Measurements from ENCODE around the gene PLXNA2.

PLXNA2 gene

GRCh38 chr1:208254862-208255261 lies 10.7 kb upstream of the PLXNA2 start:
- Histone ChIP-seq H3K36me3 (ENCODE audit: control insufficient read depth in 4 of 4, insufficient read depth in 4 of 4, low read length in 3 of 4) (no peaks in the 10 kb centered on the region), H3K4me3 (ENCODE audit: control insufficient read depth in 1 of 7, extremely low read depth in 1 of 7, insufficient read depth in 4 of 7, low read depth in 2 of 7, low read length in 6 of 7) (no peak overlapping the region), H3K27me3 (replicated peaks in 2 of 5; ENCODE audit: control insufficient read depth in 4 of 5, insufficient read depth in 5 of 5, low read length in 4 of 5) (peaks cover 0 to 9% (median 0%) of the 10 kb centered on the region in 5 experiments), H3K4me1 (ENCODE audit: control extremely low read depth in 1 of 4, control insufficient read depth in 4 of 4, insufficient read depth in 4 of 4, low read length in 3 of 4) (no peaks in the 10 kb centered on the region), H3K9me3 (ENCODE audit: control extremely low read depth in 1 of 5, control insufficient read depth in 4 of 5, insufficient read depth in 2 of 5, low read depth in 1 of 5, low read length in 4 of 5) (peaks cover 0 to 2% (median 0%) of the 10 kb centered on the region in 5 experiments), H3K27ac (ENCODE audit: insufficient read depth in 1 of 2, low read depth in 1 of 2, low read length in 2 of 2, poor library complexity in 1 of 2, severe bottlenecking in 2 of 2) (no peak overlapping the region)
- ChIA-PET POLR2A (no interaction called here), CTCF (interaction anchor here (1.1 kb wide), 1 partner anchor 233 kb away, joined by 3 read pairs; no protein-coding TSS in a partner anchor)
- no peak for DNase-seq
- no CpG with 5 or more reads among the region's 1 CpG for WGBS (ENCODE audit: insufficient coverage)

GRCh38 chr1:208254376-208254775 lies 10.2 kb upstream of the PLXNA2 start:
- H3K9me3 ChIP-seq (ENCODE audit: control extremely low read depth in 1 of 5, control insufficient read depth in 4 of 5, insufficient read depth in 2 of 5, low read depth in 1 of 5, low read length in 4 of 5): peaks cover 0 to 2% (median 0%) of the 10 kb centered on the region in 5 experiments
- WGBS (ENCODE audit: insufficient coverage): no CpG with 5 or more reads among the region's 1 CpG
- no peaks in the 10 kb centered on the region for H3K4me1 ChIP-seq (ENCODE audit: control extremely low read depth in 1 of 4, control insufficient read depth in 4 of 4, insufficient read depth in 4 of 4, low read length in 3 of 4)
- H3K36me3 ChIP-seq (ENCODE audit: control insufficient read depth in 4 of 4, insufficient read depth in 4 of 4, low read length in 3 of 4): no peaks in the 10 kb centered on the region
- H3K27ac ChIP-seq (ENCODE audit: insufficient read depth in 1 of 2, low read depth in 1 of 2, low read length in 2 of 2, poor library complexity in 1 of 2, severe bottlenecking in 2 of 2): no peak overlapping the region
- H3K27me3 ChIP-seq (replicated peaks in 2 of 5; ENCODE audit: control insufficient read depth in 4 of 5, insufficient read depth in 5 of 5, low read length in 4 of 5): peaks cover 0 to 9% (median 0%) of the 10 kb centered on the region in 5 experiments
- no peak overlapping the region for H3K4me3 ChIP-seq (ENCODE audit: control insufficient read depth in 1 of 7, extremely low read depth in 1 of 7, insufficient read depth in 4 of 7, low read depth in 2 of 7, low read length in 6 of 7)
- DNase-seq: no peak
- ChIA-PET CTCF (interaction anchor here (1.1 kb wide), 1 partner anchor 232 kb away, joined by 3 read pairs; no protein-coding TSS in a partner anchor), POLR2A (no interaction called here)

GRCh38 chr1:208252836-208253576 lies 8.8 kb upstream of the PLXNA2 start:
- no peak for DNase-seq
- 87% methylated on average over 5 of the region's 7 CpGs for WGBS (ENCODE audit: insufficient coverage)
- Histone ChIP-seq H3K27me3 (replicated peaks in 2 of 5; ENCODE audit: control insufficient read depth in 4 of 5, insufficient read depth in 5 of 5, low read length in 4 of 5) (peaks cover 0 to 12% (median 0%) of the 10 kb centered on the region in 5 experiments), H3K4me1 (ENCODE audit: control extremely low read depth in 1 of 4, control insufficient read depth in 4 of 4, insufficient read depth in 4 of 4, low read length in 3 of 4) (no peaks in the 10 kb centered on the region), H3K4me3 (ENCODE audit: control insufficient read depth in 1 of 7, extremely low read depth in 1 of 7, insufficient read depth in 4 of 7, low read depth in 2 of 7, low read length in 6 of 7) (no peak overlapping the region), H3K9me3 (ENCODE audit: control extremely low read depth in 1 of 5, control insufficient read depth in 4 of 5, insufficient read depth in 2 of 5, low read depth in 1 of 5, low read length in 4 of 5) (no peaks in the 10 kb centered on the region), H3K27ac (ENCODE audit: insufficient read depth in 1 of 2, low read depth in 1 of 2, low read length in 2 of 2, poor library complexity in 1 of 2, severe bottlenecking in 2 of 2) (no peak overlapping the region), H3K36me3 (ENCODE audit: control insufficient read depth in 4 of 4, insufficient read depth in 4 of 4, low read length in 3 of 4) (no peaks in the 10 kb centered on the region)
- CTCF ChIA-PET: interaction anchor here (0.6 to 1.2 kb wide), 2 partner anchors 9 to 51 kb away, joined by 3 read pairs; no protein-coding TSS in a partner anchor
- POLR2A ChIA-PET: no interaction called here

GRCh38 chr1:208251911-208252835 lies 8.0 kb upstream of the PLXNA2 start:
- H3K4me1 ChIP-seq (ENCODE audit: control extremely low read depth in 1 of 4, control insufficient read depth in 4 of 4, insufficient read depth in 4 of 4, low read length in 3 of 4): no peaks in the 10 kb centered on the region
- H3K9me3 ChIP-seq (ENCODE audit: control extremely low read depth in 1 of 5, control insufficient read depth in 4 of 5, insufficient read depth in 2 of 5, low read depth in 1 of 5, low read length in 4 of 5): no peaks in the 10 kb centered on the region
- H3K36me3 ChIP-seq (ENCODE audit: control insufficient read depth in 4 of 4, insufficient read depth in 4 of 4, low read length in 3 of 4): no peaks in the 10 kb centered on the region
- 73% methylated on average over 16 of the region's 22 CpGs for WGBS (ENCODE audit: insufficient coverage)
- H3K4me3 ChIP-seq (ENCODE audit: control insufficient read depth in 1 of 7, extremely low read depth in 1 of 7, insufficient read depth in 4 of 7, low read depth in 2 of 7, low read length in 6 of 7): no peak overlapping the region
- H3K27me3 ChIP-seq (replicated peaks in 2 of 5; ENCODE audit: control insufficient read depth in 4 of 5, insufficient read depth in 5 of 5, low read length in 4 of 5): peaks cover 0 to 7% (median 0%) of the 10 kb centered on the region in 5 experiments
- ChIA-PET POLR2A (no interaction called here), CTCF (interaction anchor here (0.8 to 1.2 kb wide), 2 partner anchors 10 to 45 kb away, joined by 3 read pairs; no protein-coding TSS in a partner anchor)
- DNase-seq: no peak
- no peak overlapping the region for H3K27ac ChIP-seq (ENCODE audit: insufficient read depth in 1 of 2, low read depth in 1 of 2, low read length in 2 of 2, poor library complexity in 1 of 2, severe bottlenecking in 2 of 2)

- WGBS (ENCODE audit: insufficient coverage): 71% methylated on average over 3 of the region's 5 CpGs
- Histone ChIP-seq H3K4me3 (ENCODE audit: control insufficient read depth in 1 of 7, extremely low read depth in 1 of 7, insufficient read depth in 4 of 7, low read depth in 2 of 7, low read length in 6 of 7) (no peak overlapping the region), H3K36me3 (ENCODE audit: control insufficient read depth in 4 of 4, insufficient read depth in 4 of 4, low read length in 3 of 4) (no peaks in the 10 kb centered on the region), H3K4me1 (ENCODE audit: control extremely low read depth in 1 of 4, control insufficient read depth in 4 of 4, insufficient read depth in 4 of 4, low read length in 3 of 4) (no peaks in the 10 kb centered on the region), H3K9me3 (ENCODE audit: control extremely low read depth in 1 of 5, control insufficient read depth in 4 of 5, insufficient read depth in 2 of 5, low read depth in 1 of 5, low read length in 4 of 5) (no peaks in the 10 kb centered on the region), H3K27ac (ENCODE audit: insufficient read depth in 1 of 2, low read depth in 1 of 2, low read length in 2 of 2, poor library complexity in 1 of 2, severe bottlenecking in 2 of 2) (no peak overlapping the region), H3K27me3 (replicated peaks in 2 of 5; ENCODE audit: control insufficient read depth in 4 of 5, insufficient read depth in 5 of 5, low read length in 4 of 5) (peaks cover 0 to 6% (median 0%) of the 10 kb centered on the region in 5 experiments)
- ChIA-PET CTCF (interaction anchor here (0.6 to 1.1 kb wide), 2 partner anchors 64 to 229 kb away, joined by 3 to 4 read pairs; no protein-coding TSS in a partner anchor), POLR2A (no interaction called here)
- no peak for DNase-seq
Measured at GRCh38 chr1:208251015-208251414, 6.8 kb upstream of the PLXNA2 start.

GRCh38 chr1:208250613-208251012 lies 6.4 kb upstream of the PLXNA2 start:
- Histone ChIP-seq H3K27ac (ENCODE audit: insufficient read depth in 1 of 2, low read depth in 1 of 2, low read length in 2 of 2, poor library complexity in 1 of 2, severe bottlenecking in 2 of 2) (no peak overlapping the region), H3K4me3 (ENCODE audit: control insufficient read depth in 1 of 7, extremely low read depth in 1 of 7, insufficient read depth in 4 of 7, low read depth in 2 of 7, low read length in 6 of 7) (no peak overlapping the region), H3K9me3 (ENCODE audit: control extremely low read depth in 1 of 5, control insufficient read depth in 4 of 5, insufficient read depth in 2 of 5, low read depth in 1 of 5, low read length in 4 of 5) (no peaks in the 10 kb centered on the region), H3K27me3 (replicated peaks in 2 of 5; ENCODE audit: control insufficient read depth in 4 of 5, insufficient read depth in 5 of 5, low read length in 4 of 5) (peaks cover 0 to 6% (median 0%) of the 10 kb centered on the region in 5 experiments), H3K36me3 (ENCODE audit: control insufficient read depth in 4 of 4, insufficient read depth in 4 of 4, low read length in 3 of 4) (no peaks in the 10 kb centered on the region), H3K4me1 (ENCODE audit: control extremely low read depth in 1 of 4, control insufficient read depth in 4 of 4, insufficient read depth in 4 of 4, low read length in 3 of 4) (no peaks in the 10 kb centered on the region)
- DNase-seq: no peak
- ChIA-PET CTCF (interaction anchor here (0.6 to 1.1 kb wide), 2 partner anchors 63 to 229 kb away, joined by 3 to 4 read pairs; no protein-coding TSS in a partner anchor), POLR2A (no interaction called here)
- WGBS (ENCODE audit: insufficient coverage): 83% methylated on average over 3 of the region's 6 CpGs

Measured in common myeloid progenitor, CD34-positive (primary cell).